CD14-positive monocyte (primary cell): ENCODE results near the gene FAM118B. TPM values are rescaled to one million over a fixed set of nuclear protein-coding genes. Genes with fewer than 3 reads are reported as not detected.
A peak's percentile ranks its signal among the peaks of the same experiment; 100 is the strongest.

ENCODE experiments used
- DNase-seq, 3 donors: peaks; one replicate each; pipeline ENCODE4 v3.0.0-alpha.2; 2011 to 2022
- H2AFZ ChIP-seq: 2 replicates; pipeline ENCODE4 v1.6.0; 2012; ENCODE audit warnings: mild to moderate bottlenecking, low read depth, low read length, inconsistent platforms; ENCODE audit not compliant: insufficient read depth, poor library complexity, severe bottlenecking
- H3K27ac ChIP-seq, 2 donors: 1 replicate in 1 of 2; 2 replicates in 1 of 2; pipeline ENCODE4 v1.5.1; 2012 to 2013; ENCODE audit warnings: low read length in 2 of 2, control low read depth in 1 of 2, inconsistent platforms in 1 of 2, low read depth in 1 of 2, mild to moderate bottlenecking in 1 of 2
- H3K27me3 ChIP-seq, 2 donors: one replicate each; pipeline versions ENCODE4 v1.6.0 to v1.6.1; 2011 to 2013; ENCODE audit warnings: low read length in 2 of 2; ENCODE audit not compliant: control insufficient read depth in 2 of 2, insufficient read depth in 2 of 2
- H3K36me3 ChIP-seq, 2 donors: replicated peaks in 1 of 2; 1 replicate in 1 of 2; 2 replicates in 1 of 2; pipeline versions ENCODE4 v1.5.1 to v1.6.1; 2012 to 2013; ENCODE audit warnings: low read length in 2 of 2, control low read depth in 1 of 2, inconsistent platforms in 1 of 2, mild to moderate bottlenecking in 1 of 2; ENCODE audit not compliant: insufficient read depth in 2 of 2, control insufficient read depth in 1 of 2
- H3K4me1 ChIP-seq, 2 donors: 1 replicate in 1 of 2; 2 replicates in 1 of 2; pipeline versions ENCODE4 v1.5.1 to v1.6.1; 2012 to 2013; ENCODE audit warnings: low read length in 2 of 2, control low read depth in 1 of 2, inconsistent platforms in 1 of 2, mild to moderate bottlenecking in 1 of 2, moderate library complexity in 1 of 2; ENCODE audit not compliant: insufficient read depth in 2 of 2, control insufficient read depth in 1 of 2
- H3K4me2 ChIP-seq: replicated peaks from 2 replicates; pipeline ENCODE3; 2012; ENCODE audit warnings: low read length, moderate library complexity, mild to moderate bottlenecking; ENCODE audit not compliant: poor library complexity, severe bottlenecking; ENCODE audit errors: extremely low read depth
- H3K4me3 ChIP-seq, 3 experiments: fragments of 200-600 bp in 1 of 3; sonication (generic) in 1 of 3; replicated peaks in 1 of 3; 1 replicate in 2 of 3; 2 replicates in 1 of 3; pipeline ENCODE4 v1.5.1; 2011 to 2013; ENCODE audit warnings: low read length in 3 of 3, mild to moderate bottlenecking in 3 of 3, control low read depth in 2 of 3, low read depth in 2 of 3, inconsistent platforms in 1 of 3, moderate library complexity in 1 of 3
- H3K79me2 ChIP-seq: 2 replicates; pipeline ENCODE4 v1.6.0; 2012; ENCODE audit warnings: mild to moderate bottlenecking, control low read depth, inconsistent platforms, low read length, moderate library complexity; ENCODE audit not compliant: insufficient read depth
- H3K9ac ChIP-seq: 2 replicates; pipeline ENCODE4 v1.6.0; 2017; ENCODE audit warnings: low read length, mild to moderate bottlenecking; ENCODE audit not compliant: insufficient read depth, poor library complexity, severe bottlenecking
- H3K9me3 ChIP-seq, 2 donors: replicated peaks in 1 of 2; 1 replicate in 1 of 2; 2 replicates in 1 of 2; pipeline versions ENCODE4 v1.5.1 to v1.6.1; 2012 to 2013; ENCODE audit warnings: low read length in 2 of 2, control low read depth in 1 of 2; ENCODE audit not compliant: control insufficient read depth in 1 of 2, insufficient read depth in 1 of 2
- H4K20me1 ChIP-seq: 2 replicates; pipeline ENCODE4 v1.6.0; 2012; ENCODE audit warnings: mild to moderate bottlenecking, low read length, control low read depth, moderate library complexity; ENCODE audit not compliant: insufficient read depth
- H3K27ac Mint-ChIP-seq, 7 donors: one replicate each; pipeline ENCODE4 v1.8.0; 2020; ENCODE audit warnings: mild to moderate bottlenecking in 7 of 7, mixed read lengths in 7 of 7, moderate library complexity in 6 of 7, inconsistent platforms in 2 of 7
- H3K27me3 Mint-ChIP-seq, 3 donors: one replicate each; pipeline ENCODE4 v1.8.0; 2021 to 2022; ENCODE audit warnings: low read depth in 3 of 3, mild to moderate bottlenecking in 3 of 3, mixed read lengths in 3 of 3, moderate library complexity in 3 of 3, inconsistent platforms in 1 of 3
- H3K36me3 Mint-ChIP-seq, 2 donors: one replicate each; pipeline ENCODE4 v1.8.0; 2020; ENCODE audit warnings: mixed read lengths in 2 of 2, inconsistent platforms in 1 of 2, mild to moderate bottlenecking in 1 of 2
- H3K4me1 Mint-ChIP-seq: one replicate; pipeline ENCODE4 v1.8.0; 2020; ENCODE audit warnings: mild to moderate bottlenecking, mixed read lengths
- H3K4me3 Mint-ChIP-seq, 2 donors: one replicate each; pipeline ENCODE4 v1.8.0; 2020; ENCODE audit warnings: mild to moderate bottlenecking in 2 of 2, mixed read lengths in 2 of 2, moderate library complexity in 1 of 2
- H3K9me3 Mint-ChIP-seq, 7 donors: one replicate each; pipeline ENCODE4 v1.8.0; 2020 to 2022; ENCODE audit warnings: mixed read lengths in 7 of 7, mild to moderate bottlenecking in 6 of 7, moderate library complexity in 6 of 7, inconsistent platforms in 2 of 7
- CTCF ChIP-seq: fragments of 200-600 bp; IDR thresholded peaks from one replicate; pipeline ENCODE4 v1.8.0; 2022; ENCODE audit warnings: antibody characterized with exemption, mild to moderate bottlenecking
- WGBS: methylation state at CpG from one replicate; pipeline ENCODE4 v1.1.5; 2013; ENCODE audit warnings: missing lambda C conversion rate; ENCODE audit not compliant: insufficient coverage; 5-methylcytosine and 5-hydroxymethylcytosine counted together
- intact Hi-C, 2 donors: fragments of 100-400 bp; cut with micrococcal nuclease; formaldehyde crosslinking; loops; one replicate each; pipeline versions ENCODE4 v1.15.0 to v1.15.1; 2023
- polyA plus RNA-seq, 3 donors: library from polyadenylated mRNA; depleted of rRNA in 1 of 3; unstranded in 2 of 3; stranded (reverse) in 1 of 3; fragments of 300-500 nt in 2 of 3; fragments of >200 nt in 1 of 3; fragmentation: Illumina TruSeq in 2 of 3; gene quantifications; 1 replicate in 2 of 3; 2 replicates in 1 of 3; pipeline ENCODE4 v1.2.3, GENCODE V29; 2012 to 2021

Gene FAM118B
- polyA plus RNA-seq, 3 donors = 13.6 to 18.7 (median 16.5) TPM

DNA sequence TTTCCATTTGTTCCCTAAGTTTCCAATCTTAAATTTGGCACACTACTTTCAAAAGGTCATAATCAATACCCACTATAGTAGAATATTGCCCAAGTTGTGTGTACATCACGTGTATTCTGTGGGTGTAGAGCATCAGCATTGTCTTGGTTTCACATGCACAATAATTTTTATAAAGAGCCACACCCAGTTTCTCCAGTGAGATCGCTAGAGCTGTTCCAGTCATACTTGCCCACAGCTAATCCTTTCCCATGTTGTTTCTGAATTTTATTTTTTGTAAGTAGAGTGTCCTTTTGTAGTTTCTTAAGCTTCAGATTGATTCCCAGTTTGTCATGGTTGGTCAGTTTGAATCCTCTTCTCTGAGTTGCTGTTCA is 13.7 kb downstream of the FAM118B start:
- TF ChIP-seq CTCF = no peak
- Mint-ChIP-seq H3K9me3 (peaks cover 8 to 25% (median 15%) of the 10 kb centered on the region in 7 donors), H3K36me3 (peaks cover 17 to 27% of the 10 kb centered on the region in 2 donors), H3K4me1 (peaks cover 7% of the 10 kb centered on the region), H3K27ac (peak overlapping the region in 4 of 7 donors; percentile 30 to 89 (median 65)), H3K4me3 (no peak overlapping the region), H3K27me3 (peaks cover 0 to 2% (median 1%) of the 10 kb centered on the region in 3 donors)
- Histone ChIP-seq H3K4me1 (no peaks in the 10 kb centered on the region), H2AFZ (no peak overlapping the region), H4K20me1 (peaks cover 42% of the 10 kb centered on the region), H3K79me2 (peaks cover 64% of the 10 kb centered on the region), H3K36me3 (peaks cover 9 to 16% of the 10 kb centered on the region in 2 donors), H3K27ac (peak overlapping the region in 1 of 2 donors; percentile 46), H3K4me2 (no peak overlapping the region), H3K4me3 (no peak overlapping the region), H3K9me3 (peaks cover 14 to 15% of the 10 kb centered on the region in 2 donors), H3K9ac (no peak overlapping the region), H3K27me3 (no peaks in the 10 kb centered on the region)
- no CpG with 5 or more reads among the region's 2 CpGs for WGBS
- DNase-seq = no peak
- intact Hi-C loops = no loop called here

DNA sequence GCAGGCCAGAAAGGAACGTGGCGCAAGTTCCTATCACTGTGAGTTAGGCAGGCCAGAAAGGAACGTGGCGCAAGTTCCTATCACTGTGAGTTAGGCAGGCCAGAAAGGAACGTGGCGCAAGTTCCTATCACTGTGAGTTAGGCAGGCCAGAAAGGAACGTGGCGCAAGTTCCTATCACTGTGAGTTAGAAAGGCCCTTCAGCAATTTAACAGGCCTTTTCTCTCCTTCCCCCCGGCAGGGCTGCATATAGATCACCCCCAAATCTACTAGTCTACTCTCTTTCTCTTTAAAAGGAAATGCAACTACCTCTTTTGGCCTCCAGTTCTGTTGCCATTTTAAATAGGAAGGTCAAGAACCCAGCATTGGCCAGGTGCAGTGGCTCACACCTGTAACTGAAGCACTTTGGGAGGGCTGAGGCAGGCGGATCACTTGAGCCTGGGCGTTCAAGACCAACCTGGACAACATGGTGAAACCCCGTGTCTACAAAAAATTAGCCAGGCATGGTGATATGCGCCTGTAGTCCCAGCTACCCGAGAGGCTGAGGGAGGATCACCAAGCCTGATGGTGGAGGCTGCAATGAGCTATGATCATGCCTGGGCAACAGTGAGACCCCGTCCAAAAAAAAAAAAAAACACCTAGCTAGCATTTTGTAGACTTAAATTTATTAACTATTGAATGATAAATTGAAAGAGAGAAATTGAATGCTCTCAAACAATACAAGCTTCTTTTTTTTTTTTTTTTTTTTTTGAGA is 14.9 kb downstream of the FAM118B start:
- intact Hi-C loops = no loop called here
- H3K27ac ChIP-seq = peak overlapping the region; percentile 32 to 57
- H3K4me3 ChIP-seq = no peak overlapping the region
- peaks cover 8 to 25% (median 15%) of the 10 kb centered on the region in 7 donors for H3K9me3 Mint-ChIP-seq
- no peaks in the 10 kb centered on the region for H3K4me1 ChIP-seq
- H3K9ac ChIP-seq = no peak overlapping the region
- 98% methylated on average over 4 of the region's 15 CpGs for WGBS
- H3K27ac Mint-ChIP-seq = peak overlapping the region; percentile 15 to 82 (median 74)
- H4K20me1 ChIP-seq = peaks cover 31% of the 10 kb centered on the region
- peaks cover 14 to 15% of the 10 kb centered on the region in 2 donors for H3K9me3 ChIP-seq
- H3K36me3 ChIP-seq = peaks cover 18 to 27% of the 10 kb centered on the region in 2 donors
- peaks cover 7% of the 10 kb centered on the region for H3K4me1 Mint-ChIP-seq
- no peak overlapping the region for H3K4me3 Mint-ChIP-seq
- no peaks in the 10 kb centered on the region for H3K27me3 ChIP-seq
- peaks cover 24 to 29% of the 10 kb centered on the region in 2 donors for H3K36me3 Mint-ChIP-seq
- no peak overlapping the region for H2AFZ ChIP-seq
- H3K27me3 Mint-ChIP-seq = peaks cover 0 to 2% (median 1%) of the 10 kb centered on the region in 3 donors
- TF ChIP-seq CTCF = no peak
- DNase-seq = no peak
- H3K4me2 ChIP-seq = no peak overlapping the region
- peaks cover 53% of the 10 kb centered on the region for H3K79me2 ChIP-seq
